Pancreas (tissue), 10 donors: Measurements from ENCODE around the gene CHN1. TPM values are rescaled to one million over a fixed set of nuclear protein-coding genes. Genes with fewer than 3 reads are reported as not detected.

Source experiments
- ATAC-seq, 4 donors: fragments of 200-7000 bp; cut with Tn5 transposase; one replicate each; pipeline versions ENCODE4 v1.8.0 to v1.9.1; 2020; ENCODE audit warnings: mild to moderate bottlenecking in 4 of 4, moderate library complexity in 4 of 4
- DNase-seq, 6 donors: peaks; one replicate each; pipeline ENCODE4 v3.0.0-alpha.2; 2020
- FAIRE-seq: peaks from 2 replicates; lab custom pipeline; 2012; peaks lifted over from hg19 to GRCh38; lab: Jason Lieb, UNC
- H3K27ac ChIP-seq, 4 donors: fragments of 200-600 bp; sonication (generic); 1 replicate in 3 of 4; 2 replicates in 1 of 4; pipeline versions ENCODE4 v1.5.0 to v1.8.0; 2020
- H3K27me3 ChIP-seq, 4 donors: fragments of 200-600 bp; one replicate each; pipeline ENCODE4 v1.8.0; 2021
- H3K36me3 ChIP-seq, 3 donors: fragments of 200-600 bp; sonication (generic) in 1 of 3; one replicate each; pipeline versions ENCODE4 v1.5.0 to v1.8.0; 2020 to 2021
- H3K4me1 ChIP-seq, 3 donors: fragments of 200-600 bp; one replicate each; pipeline ENCODE4 v1.8.0; 2021
- H3K4me3 ChIP-seq, 4 donors: fragments of 200-600 bp; sonication (generic) in 2 of 4; one replicate each; pipeline versions ENCODE4 v1.5.0 to v1.8.0; 2020 to 2021
- H3K9me3 ChIP-seq, 4 donors: fragments of 200-600 bp; one replicate each; pipeline ENCODE4 v1.8.0; 2021
- CTCF ChIP-seq, 4 donors: fragments of 200-600 bp; sonication (generic) in 3 of 4; IDR thresholded peaks; one replicate each; pipeline versions ENCODE4 v1.5.0 to v1.8.0; 2021; ENCODE audit warnings: antibody characterized with exemption in 4 of 4
- WGBS, 2 donors: extraction: QIAGEN DNeasy Blood & Tissue Kit; methylation state at CpG; one replicate each; pipeline ENCODE4 v1.1.7; 2013; 5-methylcytosine and 5-hydroxymethylcytosine counted together
- intact Hi-C, 3 donors: fragments of 100-400 bp; cut with DNase I; formaldehyde crosslinking; loops; one replicate each; pipeline versions ENCODE4 v1.11.1 to v1.14.2; 2022
- polyA plus RNA-seq, 2 donors: library from polyadenylated mRNA; stranded (reverse); fragments of 200-250 nt; gene quantifications; one replicate each; pipeline ENCODE4 v1.2.3, GENCODE V29; 2013
- total RNA-seq, 6 donors: library from RNA; stranded (reverse); fragmentation: NEBNext Ultra II Directional in 4 of 6; extraction: Animal tissue kit (Norgen Biotek cat#: 25700) in 4 of 6; gene quantifications; one replicate each; pipeline versions ENCODE4 v1.2.1 to v1.2.4, GENCODE V29; 2021 to 2023
- donor health status: healthy with polysubstance abuse.
- donor health status: DM: no; HTN: no; CAD: no; lungs with moderate emphysema.
- donor health status: DM: no; HTN: no; CAD: no.
- donor health status: control.
- donor health status: control.
- donor health status: Bipolar disorder and iron deficiency.
- donor health status: DM: yes; HTN: yes; CAD: no.
- donor health status: DM: no; HTN: no; CAD: no.
- donor health status: DM: no; HTN: no; CAD: no.
- donor health status: DM: yes; HTN: yes; CAD: no.

CHN1 gene
- total and polyA plus RNA-seq, 8 donors = 1.3 to 15.4 (median 3.7) TPM

- Histone ChIP-seq H3K4me3 (peak overlapping the region in 2 of 4 donors; percentile 60 to 70), H3K27ac (no peak overlapping the region)
- intact Hi-C loops = no loop called here
These were observed 1.1 kb downstream of the CHN1 start for GRCh38 chr2:175003875-175004729.

GRCh38 chr2:175002547-175003274 lies 2.5 kb downstream of the CHN1 start:
- Histone ChIP-seq H3K27ac (no peak overlapping the region), H3K4me1 (no peaks in the 10 kb centered on the region), H3K4me3 (no peak overlapping the region), H3K36me3 (no peaks in the 10 kb centered on the region), H3K27me3 (peaks cover 0 to 15% (median 2%) of the 10 kb centered on the region in 4 donors), H3K9me3 (no peaks in the 10 kb centered on the region)
- ATAC-seq = no peak
- DNase-seq = no peak
- intact Hi-C loops = no loop called here
- 62% methylated on average over 3 of the region's 3 CpGs for WGBS, 2 donors
- no peak for TF ChIP-seq CTCF (IDR thresholded peaks at IDR 0.05)
- no peak for FAIRE-seq

More at GRCh38 chr2:175003875-175004729, 1.1 kb downstream of the CHN1 start:
- DNase-seq (no peak), ATAC-seq (peak in 1 of 4 donors; percentile 23), FAIRE-seq (no peak)
- Histone ChIP-seq H3K36me3 (no peaks in the 10 kb centered on the region), H3K27me3 (peaks cover 0 to 21% (median 3%) of the 10 kb centered on the region in 4 donors), H3K9me3 (no peaks in the 10 kb centered on the region), H3K4me1 (no peaks in the 10 kb centered on the region)
- WGBS, 2 donors = 27 to 31% methylated on average over 16 of the region's 16 CpGs
- TF ChIP-seq CTCF (IDR thresholded peaks at IDR 0.05) = no peak

GRCh38 chr2:175001566-175001965 lies 3.6 kb downstream of the CHN1 start:
- Histone ChIP-seq H3K27ac (no peak overlapping the region), H3K27me3 (peaks cover 0 to 10% (median 0%) of the 10 kb centered on the region in 4 donors), H3K4me1 (no peaks in the 10 kb centered on the region), H3K36me3 (no peaks in the 10 kb centered on the region), H3K4me3 (no peak overlapping the region), H3K9me3 (no peaks in the 10 kb centered on the region)
- intact Hi-C loops = no loop called here
- no peak for FAIRE-seq
- 90 to 93% methylated on average over 4 of the region's 4 CpGs for WGBS, 2 donors
- no peak for DNase-seq
- no peak for TF ChIP-seq CTCF (IDR thresholded peaks at IDR 0.05)
- no peak for ATAC-seq

GRCh38 chr2:174997110-174997509 lies 8.1 kb downstream of the CHN1 start:
- no peak for DNase-seq
- H3K4me1 ChIP-seq = no peaks in the 10 kb centered on the region
- intact Hi-C loops = no loop called here
- no peaks in the 10 kb centered on the region for H3K9me3 ChIP-seq
- H3K4me3 ChIP-seq = no peak overlapping the region
- H3K27me3 ChIP-seq = no peaks in the 10 kb centered on the region
- 87 to 90% methylated on average over 3 of the region's 3 CpGs for WGBS, 2 donors
- no peak overlapping the region for H3K27ac ChIP-seq
- no peaks in the 10 kb centered on the region for H3K36me3 ChIP-seq
- ATAC-seq = no peak
- no peak for TF ChIP-seq CTCF (IDR thresholded peaks at IDR 0.05)
- no peak for FAIRE-seq
